Panc1 (cell line): ENCODE measurements around the gene EVC. TPM values are rescaled to one million over a fixed set of nuclear protein-coding genes. Genes with fewer than 3 reads are reported as not detected.

Source experiments
- ATAC-seq: fragments of 200-7000 bp; cut with Tn5 transposase; 2 replicates; pipeline ENCODE4 v1.9.1; 2020; ENCODE audit warnings: mild to moderate bottlenecking, moderate library complexity
- BruUV-seq: library from RNA; stranded (reverse); fragments of 400-500 nt; replicated peaks from 2 replicates; lab custom pipeline; 2021; lab: Mats Ljungman, UMichigan
- CTCF ChIA-PET: fragments of 300-600 bp; sonication (Branson Sonifier 250); formaldehyde crosslinking; loops from one replicate; lab custom pipeline; 2022; ENCODE audit warnings: antibody characterized with exemption; lab: Charles Lee
- POLR2A ChIA-PET: fragments of 300-600 bp; sonication (Branson Sonifier 250); formaldehyde crosslinking; loops from one replicate; lab custom pipeline; 2022; ENCODE audit warnings: antibody characterized with exemption; lab: Charles Lee
- DNase-seq: peaks from one replicate; pipeline ENCODE4 v3.0.0-alpha.2; 2010; ENCODE audit warnings: low read depth, low spot score
- H3K27ac ChIP-seq: 2 replicates; pipeline ENCODE4 v1.5.1; 2011; ENCODE audit warnings: mild to moderate bottlenecking, low read length, inconsistent platforms
- H3K27me3 ChIP-seq: fragments of 200-500 bp; sonication (Bioruptor generic); 2 replicates; pipeline ENCODE4 v1.6.0; 2014; ENCODE audit warnings: low read length, inconsistent platforms; ENCODE audit not compliant: control insufficient read depth, insufficient read depth
- H3K36me3 ChIP-seq: fragments of 200-500 bp; sonication (Bioruptor generic); 2 replicates; pipeline ENCODE4 v1.5.1; 2014; ENCODE audit warnings: inconsistent platforms, mild to moderate bottlenecking, low read length, moderate library complexity; ENCODE audit not compliant: control insufficient read depth, insufficient read depth
- H3K4me1 ChIP-seq: 2 replicates; pipeline ENCODE4 v1.5.1; 2011; ENCODE audit warnings: inconsistent platforms, mild to moderate bottlenecking, low read length, moderate library complexity; ENCODE audit not compliant: control insufficient read depth, insufficient read depth
- H3K4me3 ChIP-seq, 2 experiments: 2 replicates each; pipeline ENCODE4 v1.5.1; 2011 to 2012; ENCODE audit warnings: low read depth in 2 of 2, low read length in 2 of 2, mild to moderate bottlenecking in 2 of 2, inconsistent platforms in 1 of 2, moderate library complexity in 1 of 2
- H3K9me3 ChIP-seq: fragments of 200-500 bp; sonication (Bioruptor generic); 2 replicates; pipeline ENCODE4 v1.5.1; 2014; ENCODE audit warnings: low read depth, mild to moderate bottlenecking, inconsistent platforms, low read length, moderate library complexity; ENCODE audit not compliant: control insufficient read depth, insufficient read depth
- CTCF ChIP-seq: fragments of 450-650 bp; IDR thresholded peaks from 2 replicates; pipeline ENCODE4 v1.5.1; 2017; ENCODE audit warnings: mild to moderate bottlenecking
- POLR2AphosphoS5 ChIP-seq: IDR thresholded peaks from 2 replicates; pipeline ENCODE4 v1.6.1; 2012; ENCODE audit warnings: mild to moderate bottlenecking, low read depth, low read length, moderate library complexity
- REST ChIP-seq, 2 experiments: IDR thresholded peaks; 2 replicates each; pipeline ENCODE4 v1.6.1; 2011 to 2012; ENCODE audit warnings: low read depth in 2 of 2, control low read depth in 1 of 2, low read length in 1 of 2, mild to moderate bottlenecking in 1 of 2, moderate library complexity in 1 of 2; ENCODE audit not compliant: insufficient read depth in 1 of 2
- SIN3A ChIP-seq: IDR thresholded peaks from 2 replicates; pipeline ENCODE4 v1.6.1; 2012; ENCODE audit warnings: low read depth, mild to moderate bottlenecking, low read length, moderate library complexity, borderline replicate concordance; ENCODE audit not compliant: insufficient read depth
- TCF7L2 ChIP-seq: IDR thresholded peaks from 2 replicates; pipeline ENCODE4 v1.6.1; 2011; ENCODE audit warnings: mild to moderate bottlenecking, low read depth, low read length, inconsistent platforms
- in situ Hi-C: cut with HindIII; loops from 2 replicates; pipeline ENCODE4 v1.10.0; 2016; ENCODE audit warnings: low sequenced_read_pairs, low pct_unique_long_range_greater_than_20kb
- intact Hi-C: fragments of 100-400 bp; cut with micrococcal nuclease; formaldehyde crosslinking; loops from one replicate; pipeline ENCODE4 v1.10.0; 2022; ENCODE audit not compliant: unreplicated experiment
- total RNA-seq: library from RNA; stranded (reverse); gene quantifications from one replicate; pipeline ENCODE4 v1.2.1, GENCODE V29; 2021; ENCODE audit not compliant: unreplicated experiment

Gene EVC
- total RNA-seq, 1 experiment from 2014 or later, result 12.1 TPM

- no peak for ATAC-seq
- intact Hi-C loops, result no loop called here
- Histone ChIP-seq H3K36me3 (no peaks in the 10 kb centered on the region), H3K4me3 (no peak overlapping the region), H3K27ac (no peak overlapping the region), H3K4me1 (no peaks in the 10 kb centered on the region), H3K27me3 (no peaks in the 10 kb centered on the region), H3K9me3 (no peaks in the 10 kb centered on the region)
- CTCF ChIA-PET, result no interaction called here
- no TSS peak for BruUV-seq
- DNase-seq, result no peak
- POLR2A ChIA-PET, result no interaction called here
- TF ChIP-seq POLR2AphosphoS5 (no peak), TCF7L2 (no peak), REST (IDR thresholded peaks at IDR 0.05; ENCODE audit: insufficient read depth in 1 of 2, low read depth in 2 of 2, low read length in 1 of 2) (no peak), SIN3A (no peak), CTCF (no peak)
- in situ Hi-C loops, result no loop called here
Measured at GRCh38 chr4:5787311-5787710, 76.3 kb downstream of the EVC start.

- TF ChIP-seq TCF7L2 (no peak), CTCF (no peak), REST (IDR thresholded peaks at IDR 0.05; ENCODE audit: insufficient read depth in 1 of 2, low read depth in 2 of 2, low read length in 1 of 2) (no peak), SIN3A (no peak), POLR2AphosphoS5 (no peak)
- CTCF ChIA-PET, result no interaction called here
- H3K4me3 ChIP-seq, result no peak overlapping the region
- ATAC-seq (no peak), DNase-seq (no peak)
- no TSS peak for BruUV-seq
- in situ Hi-C loops (no loop called here), intact Hi-C loops (no loop called here)
- H3K27ac ChIP-seq, result no peak overlapping the region
- POLR2A ChIA-PET, result no interaction called here
- no peaks in the 10 kb centered on the region for H3K4me1 ChIP-seq
- no peaks in the 10 kb centered on the region for H3K9me3 ChIP-seq
- no peaks in the 10 kb centered on the region for H3K36me3 ChIP-seq
- no peaks in the 10 kb centered on the region for H3K27me3 ChIP-seq
Measured at GRCh38 chr4:5788144-5788543, 77.1 kb downstream of the EVC start.
